NB4 (cell line): Measurements from ENCODE around the gene CERS3.

Experiments used
- CTCF ChIP-seq: IDR thresholded peaks from one replicate; pipeline ENCODE4 v1.5.1; 2012; ENCODE audit warnings: low read depth, low read length
- TF ChIP-seq, protein P1 (sequence below): IDR thresholded peaks from 2 replicates; pipeline ENCODE4 v1.6.1; 2011; ENCODE audit warnings: low read depth, low read length

DNA sequence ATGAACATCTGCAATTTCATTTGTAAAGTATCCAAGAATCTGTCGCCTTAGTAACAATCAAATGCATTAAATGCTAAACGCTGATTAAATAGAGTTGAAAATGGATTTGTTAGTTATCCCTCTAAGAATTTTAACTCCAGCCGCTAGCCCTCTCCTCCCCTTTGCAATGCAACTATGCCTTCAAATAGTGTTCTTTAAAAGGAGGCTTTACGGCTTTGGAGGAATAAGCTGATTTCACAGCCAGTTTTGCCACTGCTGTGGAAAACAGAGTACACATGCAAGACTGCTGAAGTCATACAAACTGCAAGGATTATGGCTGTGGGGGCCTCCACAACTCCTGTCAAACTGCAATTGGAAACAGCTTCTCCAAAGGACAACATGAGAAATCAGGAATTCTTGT, 89.2 kb downstream of the CERS3 start:
- no peak for TF ChIP-seq CTCF
- TF ChIP-seq, protein P1, sequence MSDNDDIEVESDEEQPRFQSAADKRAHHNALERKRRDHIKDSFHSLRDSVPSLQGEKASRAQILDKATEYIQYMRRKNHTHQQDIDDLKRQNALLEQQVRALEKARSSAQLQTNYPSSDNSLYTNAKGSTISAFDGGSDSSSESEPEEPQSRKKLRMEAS, result no peak
